ENCODE measurements around the gene ALDH8A1.

Gene ALDH8A1

DNA sequence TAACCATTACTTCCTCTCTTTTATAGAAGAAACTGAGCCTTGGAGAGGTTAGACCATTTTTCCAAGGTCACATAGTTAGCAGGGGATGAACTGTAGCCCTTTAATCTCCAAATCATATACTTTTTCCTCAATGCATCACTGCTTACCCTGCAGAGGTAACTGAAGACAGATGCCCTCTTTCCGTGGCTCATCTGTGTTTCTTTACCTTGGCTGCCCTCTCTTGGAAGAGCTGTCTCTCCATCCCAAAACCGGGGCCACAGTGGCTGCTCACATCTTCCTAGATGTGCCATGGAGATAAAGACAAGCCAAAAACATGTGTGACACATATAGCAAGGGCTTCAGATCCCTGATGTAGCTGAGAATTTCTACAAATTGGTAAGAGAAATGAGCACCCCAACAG lies 581 bp upstream of the ALDH8A1 start:
- no peak for DNase-seq (ENCODE audit: low read depth)

DNA sequence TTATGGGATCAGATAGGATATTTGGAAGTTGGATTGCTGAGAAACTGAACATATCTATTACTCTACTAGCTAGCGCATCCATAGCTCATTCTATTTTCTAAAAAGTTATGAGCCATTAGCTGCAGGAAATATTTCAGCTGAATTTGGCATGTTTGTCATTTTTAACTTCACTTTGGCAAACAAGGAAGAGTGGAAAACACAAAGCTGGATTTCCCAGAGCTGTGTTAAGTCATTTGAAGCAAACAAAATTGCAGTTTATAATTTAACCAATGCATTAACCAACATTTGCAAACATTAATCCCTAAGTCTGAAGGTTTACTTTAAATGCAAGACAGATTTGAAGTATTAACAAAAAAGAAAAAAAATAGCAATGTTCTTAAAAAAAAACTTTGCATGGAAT lies 1.2 kb downstream of the ALDH8A1 start:
- no peak for DNase-seq (ENCODE audit: low read depth)

- no peak for DNase-seq (ENCODE audit: low read depth)
Observed at GRCh38 chr6:134948142-134948541, 1.8 kb downstream of the ALDH8A1 start.

DNA sequence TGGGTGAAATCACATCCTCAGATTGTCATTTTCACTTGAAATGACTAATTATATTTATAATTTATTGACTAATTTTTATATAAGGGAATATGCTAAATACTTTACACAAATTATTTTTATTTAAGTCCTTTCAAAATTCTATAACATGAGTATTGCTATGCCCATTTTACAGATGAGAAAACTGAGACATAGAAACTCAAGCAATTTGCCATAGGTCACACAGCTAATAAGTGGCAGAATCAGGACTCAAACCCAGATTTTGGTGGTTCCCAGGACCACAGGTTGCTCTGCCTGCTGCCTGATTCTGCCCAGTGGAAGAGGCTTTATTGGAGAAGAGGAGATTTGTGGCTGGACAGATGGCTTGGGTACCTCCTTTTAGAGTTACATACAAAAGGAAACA lies 4.9 kb downstream of the ALDH8A1 start:
- no peak for DNase-seq (ENCODE audit: low read depth)

DNA sequence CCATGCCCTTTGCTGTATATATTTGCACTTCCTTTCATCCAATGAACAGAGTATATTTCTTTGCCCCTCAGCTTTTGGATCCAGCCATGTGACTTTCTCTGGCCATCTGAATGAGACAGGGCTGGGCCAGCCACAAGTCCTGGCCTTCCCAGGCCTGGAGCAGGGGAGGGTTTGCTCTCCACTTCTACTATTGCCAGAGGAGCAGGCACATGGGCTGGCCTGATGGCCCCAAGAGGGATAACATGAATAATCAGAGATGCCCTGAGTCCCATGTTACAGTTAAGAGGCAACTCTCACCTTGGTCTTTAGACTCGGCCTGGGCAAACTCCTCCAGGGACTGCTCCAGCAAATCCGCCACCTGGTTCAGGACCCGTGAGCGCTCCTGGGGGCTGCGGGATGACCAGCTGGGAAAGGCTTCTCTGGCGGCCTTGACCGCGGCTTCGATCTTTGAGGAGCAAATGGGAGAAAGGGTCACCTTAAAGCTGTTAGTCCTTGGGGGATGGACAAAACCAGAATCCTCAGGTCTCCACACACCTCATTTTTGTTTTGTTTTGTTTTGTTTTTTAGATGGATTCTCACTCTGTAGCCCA lies 6.3 kb downstream of the ALDH8A1 start:
- DNase-seq (ENCODE audit: low read depth) = no peak

GRCh38 chr6:134938896-134939295 lies 11.0 kb downstream of the ALDH8A1 start:
- DNase-seq (ENCODE audit: low read depth) = peak; percentile 45

GRCh38 chr6:134937426-134937825 lies 12.5 kb downstream of the ALDH8A1 start:
- DNase-seq (ENCODE audit: low read depth) = no peak

DNA sequence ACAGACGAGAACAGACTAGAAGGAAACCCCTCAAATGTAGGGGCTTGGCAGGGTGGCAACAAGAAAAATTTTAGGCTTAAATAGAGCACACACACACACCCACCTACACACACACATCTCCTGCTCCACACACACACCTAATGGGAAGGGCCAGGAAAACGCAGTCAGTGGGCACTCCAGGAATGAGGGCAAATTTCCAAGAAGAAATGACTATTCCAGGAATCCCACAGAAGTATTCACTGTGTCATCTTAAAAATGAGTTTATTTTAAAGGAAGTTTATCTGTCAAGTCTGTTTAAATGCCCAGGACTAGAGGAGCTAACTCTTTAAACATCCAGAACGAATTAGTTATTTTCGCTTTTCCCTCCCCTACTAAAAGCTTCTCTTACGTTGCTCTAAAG lies 13.0 kb downstream of the ALDH8A1 start:
- no peak for DNase-seq (ENCODE audit: low read depth)

GRCh38 chr6:134936476-134936875 lies 13.4 kb downstream of the ALDH8A1 start:
- DNase-seq (ENCODE audit: low read depth) = no peak

- DNase-seq (ENCODE audit: low read depth) = no peak
Observed at GRCh38 chr6:134934793-134935485, 15.0 kb downstream of the ALDH8A1 start.

GRCh38 chr6:134932535-134933470 lies 17.1 kb downstream of the ALDH8A1 start:
- DNase-seq (ENCODE audit: low read depth) = no peak

DNA sequence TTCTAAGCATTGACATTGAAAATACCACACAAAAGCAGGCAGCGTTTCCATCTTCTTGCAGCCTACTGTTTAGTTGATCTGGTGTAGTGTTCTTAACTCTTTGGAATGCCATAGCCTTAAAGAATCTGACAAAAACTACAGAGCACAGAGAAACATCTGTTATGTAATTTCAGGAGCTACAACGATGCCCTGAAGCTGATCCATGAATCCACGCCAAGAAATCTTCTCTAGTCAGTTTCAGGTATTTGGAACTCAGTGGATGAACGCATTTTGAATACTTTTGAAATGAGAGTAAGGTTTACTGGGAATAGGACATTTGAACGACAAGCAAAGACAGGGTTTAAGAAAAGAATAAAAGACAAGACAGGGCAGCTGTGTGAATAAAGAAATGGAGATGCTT lies 17.8 kb downstream of the ALDH8A1 start:
- DNase-seq (ENCODE audit: low read depth) = no peak

- DNase-seq (ENCODE audit: low read depth) = no peak
Observed at GRCh38 chr6:134930463-134930862, 19.4 kb downstream of the ALDH8A1 start.

GRCh38 chr6:134928151-134928900 lies 21.6 kb downstream of the ALDH8A1 start:
- no peak for DNase-seq (ENCODE audit: low read depth)

- no peak for DNase-seq (ENCODE audit: low read depth)
Observed at GRCh38 chr6:134925800-134926199, 24.1 kb downstream of the ALDH8A1 start.

- no peak for DNase-seq (ENCODE audit: low read depth)
Observed at GRCh38 chr6:134921721-134922261, 28.1 kb downstream of the ALDH8A1 start.

- DNase-seq (ENCODE audit: low read depth) = no peak
Observed at GRCh38 chr6:134921276-134921675, 28.6 kb downstream of the ALDH8A1 start.

- no peak for DNase-seq (ENCODE audit: low read depth)
Observed at GRCh38 chr6:134920422-134920821, 29.5 kb downstream of the ALDH8A1 start.

- DNase-seq (ENCODE audit: low read depth) = no peak
Observed at GRCh38 chr6:134918418-134918961, 31.4 kb downstream of the ALDH8A1 start.

- no peak for DNase-seq (ENCODE audit: low read depth)
Observed at GRCh38 chr6:134911547-134911946, 38.4 kb downstream of the ALDH8A1 start.

DNA sequence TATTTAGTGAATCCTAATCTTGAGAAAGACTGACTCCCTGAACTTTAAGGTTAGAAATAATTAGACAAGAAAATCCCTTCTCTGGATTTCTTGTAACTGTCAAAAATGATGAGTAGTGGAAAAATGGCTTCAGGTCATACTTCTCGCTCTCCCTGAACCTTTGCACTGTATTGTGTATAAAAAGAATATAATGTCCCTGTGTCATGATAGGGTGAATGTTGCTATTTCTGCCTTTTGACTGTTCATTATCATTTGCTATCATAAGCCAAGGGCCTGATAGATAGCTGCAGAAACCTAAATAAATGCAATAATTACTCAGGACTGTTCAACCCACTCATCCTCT lies 39.3 kb downstream of the ALDH8A1 start:
- DNase-seq (ENCODE audit: low read depth) = no peak

All from stimulated activated CD8-positive, alpha-beta memory T cell treated with anti-CD3 and anti-CD28 coated beads, Interleukin-4, amount 100 ng/mL, for 24 hours (primary cell).